ENCODE data around the gene GNPNAT1. TPM values are rescaled to one million over a fixed set of nuclear protein-coding genes. Genes with fewer than 3 reads are reported as not detected.

The GNPNAT1 gene
- polyA plus RNA-seq, 1 donor from 2014 or later = 10.1 TPM

- Histone ChIP-seq H3K9ac (ENCODE audit: low read length) (no peak overlapping the region), H3K27ac (ENCODE audit: low read length) (no peak overlapping the region), H3K4me3 (ENCODE audit: low read length) (no peak overlapping the region), H4K20me1 (ENCODE audit: insufficient read depth) (no peaks in the 10 kb centered on the region), H3F3A (ENCODE audit: insufficient read depth, low read length, poor library complexity, severe bottlenecking) (no peaks in the 10 kb centered on the region), H3K9me2 (ENCODE audit: insufficient read depth, low read length) (no peaks in the 10 kb centered on the region), H3K36me3 (ENCODE audit: insufficient read depth, low read length) (no peaks in the 10 kb centered on the region), H3K9me3 (ENCODE audit: low read length) (no peaks in the 10 kb centered on the region), H3K79me2 (replicated peaks; ENCODE audit: insufficient read depth, low read length) (no peaks in the 10 kb centered on the region), H3K4me2 (ENCODE audit: low read length) (no peak overlapping the region), H2AFZ (ENCODE audit: low read depth, low read length) (no peak overlapping the region), H3K27me3 (ENCODE audit: insufficient read depth, low read depth, low read length) (no peaks in the 10 kb centered on the region)
- no peak for TF ChIP-seq CTCF (IDR thresholded peaks at IDR 0.05; ENCODE audit: poor library complexity, severe bottlenecking)
- no peak for TF ChIP-seq REST (IDR thresholded peaks at IDR 0.05; ENCODE audit: borderline replicate concordance)
- no peak for TF ChIP-seq EP300 (conservative IDR thresholded peaks at IDR 0.05; ENCODE audit: poor library complexity, severe bottlenecking)
- TF ChIP-seq TAF1 (IDR thresholded peaks at IDR 0.05; ENCODE audit: low read depth) = no peak
- TF ChIP-seq MXI1 (conservative IDR thresholded peaks at IDR 0.05; ENCODE audit: poor library complexity, severe bottlenecking) = no peak
- no peak for TF ChIP-seq RAD21 (conservative IDR thresholded peaks at IDR 0.05)
- TF ChIP-seq SMC3 (conservative IDR thresholded peaks at IDR 0.05; ENCODE audit: poor library complexity) = no peak
- no peak for TF ChIP-seq EZH2 (IDR thresholded peaks at IDR 0.05; ENCODE audit: borderline replicate concordance, insufficient read depth, low read length, poor library complexity, severe bottlenecking)
- TF ChIP-seq POLR2AphosphoS5 (IDR thresholded peaks at IDR 0.05) = no peak
These were observed 33.1 kb upstream of the GNPNAT1 start for GRCh38 chr14:52824462-52824861.

GRCh38 chr14:52821805-52822250 is 30.4 kb upstream of the GNPNAT1 start:
- Histone ChIP-seq H4K20me1 (ENCODE audit: insufficient read depth) (no peaks in the 10 kb centered on the region), H3K4me2 (ENCODE audit: low read length) (no peak overlapping the region), H3K9ac (ENCODE audit: low read length) (no peak overlapping the region), H3K36me3 (ENCODE audit: insufficient read depth, low read length) (no peaks in the 10 kb centered on the region), H3K4me3 (ENCODE audit: low read length) (no peak overlapping the region), H3K27me3 (ENCODE audit: insufficient read depth, low read depth, low read length) (no peaks in the 10 kb centered on the region), H3K79me2 (replicated peaks; ENCODE audit: insufficient read depth, low read length) (no peaks in the 10 kb centered on the region), H2AFZ (ENCODE audit: low read depth, low read length) (no peak overlapping the region), H3K9me3 (ENCODE audit: low read length) (no peaks in the 10 kb centered on the region), H3F3A (ENCODE audit: insufficient read depth, low read length, poor library complexity, severe bottlenecking) (no peaks in the 10 kb centered on the region), H3K9me2 (ENCODE audit: insufficient read depth, low read length) (no peaks in the 10 kb centered on the region), H3K27ac (ENCODE audit: low read length) (no peak overlapping the region)
- TF ChIP-seq EZH2 (IDR thresholded peaks at IDR 0.05; ENCODE audit: borderline replicate concordance, insufficient read depth, low read length, poor library complexity, severe bottlenecking) = no peak
- TF ChIP-seq RAD21 (conservative IDR thresholded peaks at IDR 0.05) = no peak
- TF ChIP-seq TAF1 (IDR thresholded peaks at IDR 0.05; ENCODE audit: low read depth) = no peak

Data from neural cell (in vitro differentiated cells).